Measurements from ENCODE around the gene QSER1. TPM values are rescaled to one million over a fixed set of nuclear protein-coding genes. Genes with fewer than 3 reads are reported as not detected.

QSER1 gene
- polyA plus RNA-seq, 1 donor (not counting 4 experiments of a cell fraction or from before 2014, with no cell fraction given), result 14.7 TPM

GRCh38 chr11:33013755-33014154 is 121.1 kb downstream of the QSER1 start:
- no peaks in the 10 kb centered on the region for H3K27me3 ChIP-seq (ENCODE audit: control insufficient read depth, extremely low read depth, insufficient read depth, low read length)
- H3K4me2 ChIP-seq (ENCODE audit: control insufficient read depth, extremely low read depth, insufficient read depth, low read depth, low read length), result no peak overlapping the region
- no peak overlapping the region for H3K9ac ChIP-seq (ENCODE audit: control insufficient read depth, extremely low read depth, insufficient read depth, low read length)
- no peaks in the 10 kb centered on the region for H3K9me3 ChIP-seq (ENCODE audit: control insufficient read depth, low read depth, low read length)
- TF ChIP-seq CTCF (optimal IDR thresholded peaks at IDR 0.05 in 1 of 3, IDR thresholded peaks at IDR 0.05 in 1 of 3, conservative IDR thresholded peaks at IDR 0.05 in 1 of 3; ENCODE audit: extremely low read depth in 1 of 3, insufficient read depth in 2 of 3, low read length in 3 of 3), result no peak
- no peak for TF ChIP-seq EZH2 (IDR thresholded peaks at IDR 0.05; ENCODE audit: low read length)
- dilution Hi-C loops (cut with MboI; ENCODE audit: extremely low pct_ligation_motif_present, low sequenced_read_pairs), result no loop called here
- peaks cover 29% of the 10 kb centered on the region for H3K4me1 ChIP-seq (ENCODE audit: control insufficient read depth, extremely low read depth, insufficient read depth, low read length)
- no peaks in the 10 kb centered on the region for H4K20me1 ChIP-seq (ENCODE audit: control insufficient read depth, extremely low read depth, insufficient read depth, low read length)
- H3K9me1 ChIP-seq (ENCODE audit: control insufficient read depth, extremely low read depth, insufficient read depth, low read length), result no peaks in the 10 kb centered on the region
- H2AFZ ChIP-seq (ENCODE audit: control insufficient read depth, low read length), result no peak overlapping the region
- DNase-seq (ENCODE audit: low read depth, low spot score), result no peak
- H3K4me3 ChIP-seq (ENCODE audit: control insufficient read depth in 2 of 3, extremely low read depth in 1 of 3, insufficient read depth in 2 of 3, low read depth in 1 of 3, low read length in 3 of 3), result no peak overlapping the region
- H3K79me2 ChIP-seq (ENCODE audit: control insufficient read depth, insufficient read depth, low read length), result peaks cover 26% of the 10 kb centered on the region
- FAIRE-seq, result no peak
- H3K36me3 ChIP-seq (ENCODE audit: control insufficient read depth in 2 of 2, extremely low read depth in 1 of 2, insufficient read depth in 2 of 2, low read length in 2 of 2), result no peaks in the 10 kb centered on the region
- H3K27ac ChIP-seq (ENCODE audit: control insufficient read depth, insufficient read depth, low read length), result no peak overlapping the region

DNA sequence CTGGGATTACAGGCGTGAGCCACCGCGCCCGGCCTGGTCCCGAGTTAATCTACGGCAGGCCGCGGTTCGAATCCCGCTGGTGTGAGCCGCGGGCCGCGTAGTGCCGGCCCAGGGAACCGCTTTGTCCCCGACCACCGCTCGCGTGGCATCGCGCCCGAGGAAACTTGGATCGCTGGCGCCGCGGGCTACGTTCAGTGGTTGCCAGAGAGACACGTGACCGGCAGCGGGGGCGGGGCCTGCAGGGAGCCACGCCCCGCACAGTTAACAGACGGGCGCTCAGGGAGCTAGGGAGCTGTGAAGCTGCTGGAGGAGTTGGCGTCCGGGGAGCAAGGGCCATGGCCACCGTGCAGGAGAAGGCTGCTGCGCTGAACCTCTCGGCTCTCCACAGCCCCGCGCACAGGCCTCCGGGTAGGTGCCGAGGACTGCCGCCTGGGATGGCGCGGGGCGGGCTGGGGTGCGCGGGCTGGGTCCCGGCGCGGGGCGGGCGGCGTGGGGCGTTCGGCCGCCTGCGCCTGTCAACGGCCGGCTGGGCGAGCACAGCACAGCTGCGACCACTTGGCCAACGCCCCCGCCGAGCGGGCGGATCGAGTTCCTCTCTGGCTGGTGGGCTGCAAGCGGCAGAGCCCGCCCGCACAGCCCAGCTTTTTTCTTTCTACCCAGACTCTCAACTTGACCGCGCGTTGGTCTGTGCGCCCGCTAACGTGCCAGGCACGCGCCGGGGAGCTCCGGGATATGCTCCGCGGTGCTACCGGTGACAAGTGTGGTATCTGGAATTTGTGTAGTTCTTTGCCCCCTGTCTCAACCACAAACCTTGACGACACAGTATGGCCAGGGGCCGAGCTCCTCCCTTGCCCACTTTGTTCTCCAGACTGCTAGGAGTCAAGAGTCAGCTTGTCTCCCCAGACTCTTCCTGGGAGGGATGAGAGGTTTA is 123.3 kb downstream of the QSER1 start, which contains the start of gene DEPDC7:
Gene DEPDC7 (plus strand): TSS at position 258 of the 931 bp plus-strand sequence. CDS start 78 bp downstream, at position 336.
- FAIRE-seq (peak; percentile 67), DNase-seq (ENCODE audit: low read depth, low spot score) (no peak)

More for the DNA sequence above, 123.3 kb downstream of the QSER1 start, which contains the start of gene DEPDC7:
- Histone ChIP-seq H3K27me3 (ENCODE audit: control insufficient read depth, extremely low read depth, insufficient read depth, low read length) (no peaks in the 10 kb centered on the region), H3K9me3 (ENCODE audit: control insufficient read depth, low read depth, low read length) (no peaks in the 10 kb centered on the region), H3K4me1 (ENCODE audit: control insufficient read depth, extremely low read depth, insufficient read depth, low read length) (peaks cover 28% of the 10 kb centered on the region), H3K4me3 (ENCODE audit: control insufficient read depth in 2 of 3, extremely low read depth in 1 of 3, insufficient read depth in 2 of 3, low read depth in 1 of 3, low read length in 3 of 3) (peak within 1 kb of the TSS; percentile 60 to 94 (median 93)), H3K36me3 (ENCODE audit: control insufficient read depth in 2 of 2, extremely low read depth in 1 of 2, insufficient read depth in 2 of 2, low read length in 2 of 2) (no peaks in the 10 kb centered on the region), H3K27ac (ENCODE audit: control insufficient read depth, insufficient read depth, low read length) (peak within 1 kb of the TSS; percentile 79), H3K4me2 (ENCODE audit: control insufficient read depth, extremely low read depth, insufficient read depth, low read depth, low read length) (peak within 1 kb of the TSS; percentile 98), H4K20me1 (ENCODE audit: control insufficient read depth, extremely low read depth, insufficient read depth, low read length) (no peaks in the 10 kb centered on the region), H3K79me2 (ENCODE audit: control insufficient read depth, insufficient read depth, low read length) (peaks cover 45% of the 10 kb centered on the region), H3K9me1 (ENCODE audit: control insufficient read depth, extremely low read depth, insufficient read depth, low read length) (no peaks in the 10 kb centered on the region), H2AFZ (ENCODE audit: control insufficient read depth, low read length) (peak within 1 kb of the TSS; percentile 81), H3K9ac (ENCODE audit: control insufficient read depth, extremely low read depth, insufficient read depth, low read length) (peak within 1 kb of the TSS; percentile 86)
- no peak for TF ChIP-seq EZH2 (IDR thresholded peaks at IDR 0.05; ENCODE audit: low read length)
- TF ChIP-seq CTCF (optimal IDR thresholded peaks at IDR 0.05 in 1 of 3, IDR thresholded peaks at IDR 0.05 in 1 of 3, conservative IDR thresholded peaks at IDR 0.05 in 1 of 3; ENCODE audit: extremely low read depth in 1 of 3, insufficient read depth in 2 of 3, low read length in 3 of 3), result no peak
- dilution Hi-C loops (cut with MboI; ENCODE audit: extremely low pct_ligation_motif_present, low sequenced_read_pairs), result no loop called here

Measured in keratinocyte (primary cell).